Smooth muscle cell (in vitro differentiated cells): Measurements from ENCODE around the gene ZBTB26. TPM values are rescaled to one million over a fixed set of nuclear protein-coding genes. Genes with fewer than 3 reads are reported as not detected.
A peak's percentile ranks its signal among the peaks of the same experiment; 100 is the strongest.
"Not testable (repeated sequence)": the region's sequence is repeated elsewhere in the genome, so short reads cannot be mapped to it uniquely, and the experiment has no call there.

Experiments used
- DNase-seq: peaks from one replicate; lab custom pipeline; 2025; ENCODE audit not compliant: unreplicated experiment; lab: John Stamatoyannopoulos, UW
- H2AFZ ChIP-seq: fragments of 200-600 bp; sonication (generic); 2 replicates; pipeline ENCODE4 v1.6.0; 2016; ENCODE audit warnings: antibody characterized with exemption, low read depth, mild to moderate bottlenecking
- H3F3A ChIP-seq: fragments of 200-600 bp; sonication (generic); 2 replicates; pipeline ENCODE4 v1.6.0; 2017; ENCODE audit warnings: antibody characterized with exemption, low read depth
- H3K27ac ChIP-seq: fragments of 200-600 bp; sonication (generic); 2 replicates; pipeline ENCODE4 v1.5.1; 2016; ENCODE audit warnings: low read depth, mild to moderate bottlenecking
- H3K27me3 ChIP-seq: fragments of 200-600 bp; sonication (generic); 2 replicates; pipeline ENCODE4 v1.6.1; 2016; ENCODE audit warnings: low read depth, mild to moderate bottlenecking
- H3K36me3 ChIP-seq: fragments of 200-600 bp; sonication (generic); 2 replicates; pipeline ENCODE4 v1.5.1; 2016; ENCODE audit warnings: low read depth
- H3K4me1 ChIP-seq: fragments of 200-600 bp; sonication (generic); 2 replicates; pipeline ENCODE4 v1.5.1; 2016; ENCODE audit warnings: low read depth
- H3K4me2 ChIP-seq: fragments of 200-600 bp; sonication (generic); 2 replicates; pipeline ENCODE4 v1.6.0; 2016; ENCODE audit warnings: mild to moderate bottlenecking
- H3K4me3 ChIP-seq: fragments of 200-600 bp; sonication (generic); 2 replicates; pipeline ENCODE4 v1.5.1; 2016; ENCODE audit warnings: mild to moderate bottlenecking
- H3K79me2 ChIP-seq: fragments of 200-600 bp; sonication (generic); 2 replicates; pipeline ENCODE4 v1.6.0; 2016; ENCODE audit warnings: low read depth, mild to moderate bottlenecking
- H3K9ac ChIP-seq: fragments of 200-600 bp; sonication (generic); 2 replicates; pipeline ENCODE4 v1.6.0; 2016; ENCODE audit warnings: low read depth
- H3K9me3 ChIP-seq: fragments of 200-600 bp; sonication (generic); replicated peaks from 2 replicates; pipeline ENCODE4 v1.5.1; 2016; ENCODE audit warnings: low read depth
- H4K20me1 ChIP-seq: fragments of 200-600 bp; sonication (generic); 2 replicates; pipeline ENCODE4 v1.6.0; 2016; ENCODE audit warnings: low read depth
- WGBS: methylation state at CpG from one replicate; pipeline ENCODE4 v1.1.7; 2016; ENCODE audit warnings: low lambda C conversion rate; 5-methylcytosine and 5-hydroxymethylcytosine counted together
- polyA plus RNA-seq: library from polyadenylated mRNA; unstranded; fragments of >200 nt; fragmentation: Nextera tagmentation; extraction: Ambion mirVana; gene quantifications from 2 replicates; pipeline ENCODE4 v1.2.1, GENCODE V29; 2016
- total RNA-seq: library from RNA; depleted of rRNA; stranded (reverse); fragments of >200 nt; gene quantifications from 2 replicates; pipeline ENCODE4 v1.2.3, GENCODE V29; 2014
- TF ChIP-seq, protein P1 (sequence below): fragments of 200-600 bp; sonication (generic); IDR thresholded peaks from 2 replicates; pipeline ENCODE4 v1.5.1; 2017; ENCODE audit warnings: borderline replicate concordance, mild to moderate bottlenecking, antibody characterized with exemption; ENCODE audit not compliant: insufficient read depth, poor library complexity, severe bottlenecking

Gene ZBTB26
- total and polyA plus RNA-seq, 2 experiments from 2014 or later, result 0.74 to 4.0 TPM

DNA sequence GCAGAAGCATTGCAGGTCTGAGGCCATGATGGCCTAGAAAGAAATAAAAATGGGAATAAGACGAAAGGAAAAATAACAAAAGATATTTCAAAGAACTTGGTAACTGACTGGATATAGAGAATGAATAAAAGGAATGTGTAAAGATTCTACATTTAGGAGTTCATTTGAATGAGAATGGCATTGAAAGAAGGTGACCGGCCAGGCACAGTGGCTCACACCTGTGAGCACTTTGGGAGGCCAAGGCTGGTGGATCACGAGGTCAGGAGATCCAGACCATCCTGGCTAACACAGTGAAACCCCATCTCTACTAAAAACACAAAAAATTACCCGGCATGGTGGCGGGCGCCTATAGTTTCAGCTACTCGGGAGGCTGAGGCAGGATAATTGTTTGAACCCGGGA is 8.6 kb downstream of the ZBTB26 start:
- H3K36me3 ChIP-seq, result no peaks in the 10 kb centered on the region
- TF ChIP-seq, protein P1, sequence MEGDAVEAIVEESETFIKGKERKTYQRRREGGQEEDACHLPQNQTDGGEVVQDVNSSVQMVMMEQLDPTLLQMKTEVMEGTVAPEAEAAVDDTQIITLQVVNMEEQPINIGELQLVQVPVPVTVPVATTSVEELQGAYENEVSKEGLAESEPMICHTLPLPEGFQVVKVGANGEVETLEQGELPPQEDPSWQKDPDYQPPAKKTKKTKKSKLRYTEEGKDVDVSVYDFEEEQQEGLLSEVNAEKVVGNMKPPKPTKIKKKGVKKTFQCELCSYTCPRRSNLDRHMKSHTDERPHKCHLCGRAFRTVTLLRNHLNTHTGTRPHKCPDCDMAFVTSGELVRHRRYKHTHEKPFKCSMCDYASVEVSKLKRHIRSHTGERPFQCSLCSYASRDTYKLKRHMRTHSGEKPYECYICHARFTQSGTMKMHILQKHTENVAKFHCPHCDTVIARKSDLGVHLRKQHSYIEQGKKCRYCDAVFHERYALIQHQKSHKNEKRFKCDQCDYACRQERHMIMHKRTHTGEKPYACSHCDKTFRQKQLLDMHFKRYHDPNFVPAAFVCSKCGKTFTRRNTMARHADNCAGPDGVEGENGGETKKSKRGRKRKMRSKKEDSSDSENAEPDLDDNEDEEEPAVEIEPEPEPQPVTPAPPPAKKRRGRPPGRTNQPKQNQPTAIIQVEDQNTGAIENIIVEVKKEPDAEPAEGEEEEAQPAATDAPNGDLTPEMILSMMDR, result no peak
- H3K27me3 ChIP-seq, result no peaks in the 10 kb centered on the region
- no peak overlapping the region for H2AFZ ChIP-seq
- no peaks in the 10 kb centered on the region for H3K4me1 ChIP-seq
- peaks cover 2% of the 10 kb centered on the region for H3F3A ChIP-seq
- H4K20me1 ChIP-seq, result peaks cover 37% of the 10 kb centered on the region
- no peak overlapping the region for H3K4me2 ChIP-seq
- no peak overlapping the region for H3K27ac ChIP-seq
- no peak overlapping the region for H3K9ac ChIP-seq
- H3K79me2 ChIP-seq, result peaks cover 62% of the 10 kb centered on the region
- no peak for DNase-seq
- 88% methylated on average over 8 of the region's 8 CpGs for WGBS
- no peaks in the 10 kb centered on the region for H3K9me3 ChIP-seq
- no peak overlapping the region for H3K4me3 ChIP-seq

DNA sequence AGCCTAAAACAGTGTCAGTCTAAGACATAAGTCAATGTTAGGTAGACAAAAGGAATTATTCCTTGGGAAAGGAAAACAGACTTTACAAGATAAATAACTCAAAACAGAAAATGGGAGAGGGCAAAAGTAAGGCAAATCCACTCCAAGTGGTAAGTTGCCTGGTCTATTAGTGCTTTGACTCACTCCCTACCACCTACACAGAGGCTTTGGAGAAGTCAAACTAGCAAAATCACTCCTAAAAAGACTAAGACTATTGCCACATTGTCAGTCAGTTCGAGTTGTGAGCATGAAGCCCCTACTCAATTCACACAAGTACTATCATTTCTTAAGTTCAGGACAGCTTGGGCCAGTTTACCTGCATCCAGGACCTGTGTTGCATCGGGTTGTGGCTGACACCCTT is 13.0 kb downstream of the ZBTB26 start:
- TF ChIP-seq, protein P1, result no peak
- WGBS, result 90% methylated on average over 2 of the region's 2 CpGs
- Histone ChIP-seq H3K4me1 (no peaks in the 10 kb centered on the region), H2AFZ (no peak overlapping the region), H3K9ac (no peak overlapping the region), H4K20me1 (peaks cover 11% of the 10 kb centered on the region), H3F3A (peaks cover 6% of the 10 kb centered on the region), H3K36me3 (no peaks in the 10 kb centered on the region), H3K9me3 (no peaks in the 10 kb centered on the region), H3K79me2 (peaks cover 29% of the 10 kb centered on the region), H3K4me3 (no peak overlapping the region), H3K4me2 (no peak overlapping the region), H3K27me3 (no peaks in the 10 kb centered on the region), H3K27ac (no peak overlapping the region)
- no peak for DNase-seq

DNA sequence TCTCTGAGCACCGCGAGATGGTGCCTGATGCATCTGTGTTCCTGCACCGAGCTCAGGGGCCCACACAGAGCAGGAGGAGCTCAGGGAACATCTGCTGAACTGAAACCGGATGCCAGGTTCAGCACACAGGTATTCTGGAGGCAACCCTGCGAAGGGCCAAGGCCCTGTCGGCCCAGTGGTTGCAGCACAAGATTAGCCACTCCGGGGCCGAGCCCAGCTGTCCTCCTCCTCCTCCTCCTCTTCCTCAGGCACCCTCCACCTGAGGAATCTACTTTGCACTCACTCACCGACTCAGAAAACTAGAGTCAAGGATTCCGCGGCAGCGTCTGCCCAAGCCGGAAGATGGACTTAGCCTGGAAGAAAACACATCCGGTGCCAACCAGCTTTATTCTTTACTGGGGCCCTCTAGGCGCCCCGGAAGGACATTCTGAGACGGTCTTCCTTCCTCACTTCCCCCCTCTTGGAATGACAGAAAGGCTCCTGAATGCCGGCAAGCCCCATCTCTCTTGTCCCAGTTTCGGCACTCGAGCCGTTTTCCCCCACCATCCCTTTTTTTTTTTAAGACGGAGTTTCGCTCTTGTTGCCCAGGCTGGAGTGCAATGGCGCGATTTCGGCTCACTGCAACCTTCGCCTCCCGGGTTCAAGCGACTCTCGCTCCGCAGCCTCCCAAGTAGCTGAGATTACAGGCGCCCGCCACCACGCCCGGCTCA is 18.2 kb downstream of the ZBTB26 start, which contains the start of gene ZBTB6:
Gene ZBTB6, minus strand, starts transcription at position 360 of the 710 bp plus-strand sequence. CDS start 1,251 bp downstream, outside the sequence.
- Histone ChIP-seq H2AFZ (peak within 1 kb of the TSS; percentile 93), H3K36me3 (no peaks in the 10 kb centered on the region), H3K4me3 (peak within 1 kb of the TSS; percentile 77), H3K4me2 (peak within 1 kb of the TSS; percentile 95), H3K27ac (peak within 1 kb of the TSS; percentile 86), H4K20me1 (no peaks in the 10 kb centered on the region), H3F3A (peaks cover 6% of the 10 kb centered on the region), H3K9me3 (no peaks in the 10 kb centered on the region), H3K4me1 (peaks cover 10% of the 10 kb centered on the region), H3K79me2 (peaks cover 52% of the 10 kb centered on the region), H3K27me3 (no peaks in the 10 kb centered on the region), H3K9ac (peak within 1 kb of the TSS; percentile 84)
- peak; percentile 36 for DNase-seq
- TF ChIP-seq, protein P1, result no peak
- under 1% methylated on average over 35 of the region's 35 CpGs for WGBS

DNA sequence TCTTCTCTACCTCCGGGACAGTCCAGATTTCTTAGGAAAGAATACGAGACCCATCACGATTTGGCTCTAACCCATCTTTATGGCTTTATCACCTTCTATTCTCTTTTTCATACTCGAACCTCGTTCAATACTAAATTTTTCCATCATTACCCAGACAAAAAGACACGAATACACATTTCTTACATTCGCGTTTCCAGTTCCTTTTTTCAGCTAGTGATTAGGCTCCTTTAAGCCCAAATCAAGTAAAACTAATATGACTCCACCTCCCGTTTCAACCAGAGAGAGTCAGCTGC is 18.7 kb downstream of the ZBTB26 start:
- peak overlapping the region; percentile 95 for H3K4me2 ChIP-seq
- peak overlapping the region; percentile 86 for H3K27ac ChIP-seq
- WGBS, result 8% methylated on average over 9 of the region's 9 CpGs
- TF ChIP-seq, protein P1, result no peak
- H3K79me2 ChIP-seq, result peaks cover 47% of the 10 kb centered on the region
- H3F3A ChIP-seq, result peaks cover 3% of the 10 kb centered on the region
- no peaks in the 10 kb centered on the region for H3K9me3 ChIP-seq
- H3K27me3 ChIP-seq, result no peaks in the 10 kb centered on the region
- H3K4me3 ChIP-seq, result peak overlapping the region; percentile 77
- peak overlapping the region; percentile 93 for H2AFZ ChIP-seq
- H3K36me3 ChIP-seq, result no peaks in the 10 kb centered on the region
- peaks cover 10% of the 10 kb centered on the region for H3K4me1 ChIP-seq
- H4K20me1 ChIP-seq, result no peaks in the 10 kb centered on the region
- peak overlapping the region; percentile 84 for H3K9ac ChIP-seq
- DNase-seq, result no peak

DNA sequence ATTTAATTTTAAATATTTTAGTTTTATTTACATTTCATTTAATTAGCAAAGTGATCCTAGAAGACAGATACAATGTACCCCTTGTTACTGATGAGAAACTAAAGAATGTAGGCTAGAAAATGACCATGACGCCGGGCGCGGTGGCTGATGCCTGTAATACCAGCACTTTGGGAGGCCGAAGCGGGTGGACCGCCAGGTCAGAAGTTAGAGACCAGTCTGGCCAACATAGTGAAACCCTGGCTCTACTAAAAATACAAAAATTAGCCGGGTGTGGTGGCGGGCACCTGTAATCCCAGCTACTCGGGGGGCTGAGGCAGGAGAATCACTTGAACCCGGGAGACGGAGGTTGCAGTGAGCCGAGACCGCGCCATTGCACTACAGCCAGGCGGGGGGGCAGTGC is 25.2 kb downstream of the ZBTB26 start:
- H3K36me3 ChIP-seq, H3F3A ChIP-seq, H3K9ac ChIP-seq, H3K4me3 ChIP-seq, H3K27ac ChIP-seq, H3K9me3 ChIP-seq, H2AFZ ChIP-seq, H3K27me3 ChIP-seq, DNase-seq: not testable (repeated sequence)
- Histone ChIP-seq H3K4me2 (peak overlapping the region; percentile 81), H3K79me2 (peaks cover 64% of the 10 kb centered on the region), H3K4me1 (peaks cover 15% of the 10 kb centered on the region), H4K20me1 (peaks cover 15% of the 10 kb centered on the region)
- WGBS, result 98% methylated on average over 16 of the region's 16 CpGs
